WERI-Rb-1 (cell line): ENCODE measurements around the gene BAAT.

ENCODE experiments used
- DNase-seq: peaks from one replicate; pipeline ENCODE4 v3.0.0-alpha.2; 2020
- H3K27ac ChIP-seq: fragments of 250-450 bp; sonication (Bioruptor Pico); 2 replicates; pipeline ENCODE4 v1.5.1; 2020; ENCODE audit warnings: mild to moderate bottlenecking, moderate library complexity
- H3K27me3 ChIP-seq: fragments of 250-450 bp; sonication (Bioruptor Pico); 2 replicates; pipeline ENCODE4 v1.5.1; 2021; ENCODE audit warnings: mild to moderate bottlenecking, low read depth, moderate library complexity; ENCODE audit not compliant: insufficient read depth, severe bottlenecking
- H3K36me3 ChIP-seq: fragments of 250-450 bp; sonication (Bioruptor Pico); 2 replicates; pipeline ENCODE4 v1.5.1; 2020; ENCODE audit warnings: mild to moderate bottlenecking, moderate library complexity
- H3K4me3 ChIP-seq: 2 replicates; pipeline ENCODE4 v1.5.1; 2011; ENCODE audit warnings: low read depth, mild to moderate bottlenecking, control low read depth, low read length
- H3K9me3 ChIP-seq: fragments of 250-450 bp; sonication (Bioruptor Pico); 2 replicates; pipeline ENCODE4 v1.5.1; 2021; ENCODE audit warnings: mild to moderate bottlenecking, moderate library complexity; ENCODE audit not compliant: severe bottlenecking
- TF ChIP-seq, protein P1 (sequence below): IDR thresholded peaks from 2 replicates; pipeline ENCODE4 v1.5.1; 2011; ENCODE audit warnings: low read depth, mild to moderate bottlenecking, control low read depth, inconsistent platforms, low read length

Gene BAAT

DNA sequence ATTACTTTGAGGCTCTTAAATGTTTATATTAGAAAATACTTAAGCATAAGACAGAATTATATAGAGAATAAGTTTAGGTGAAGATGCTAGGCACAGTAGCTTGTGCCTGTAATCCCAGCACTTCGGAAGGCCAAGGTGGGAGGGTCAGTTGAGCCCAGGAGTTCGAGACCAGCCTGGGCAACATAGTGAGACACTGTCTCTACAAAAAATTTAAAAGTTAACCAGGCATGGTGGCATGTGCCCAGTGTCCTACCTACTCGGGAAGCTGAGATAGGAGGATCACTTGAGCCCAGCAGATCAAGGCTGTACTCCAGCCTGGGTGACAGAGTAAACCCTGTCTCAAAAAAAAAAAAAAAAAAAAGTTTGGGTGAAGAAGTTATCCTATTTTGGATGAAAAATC lies 61.7 kb downstream of the BAAT start:
- H3K9me3 ChIP-seq: no peaks in the 10 kb centered on the region
- H3K27ac ChIP-seq: no peak overlapping the region
- no peaks in the 10 kb centered on the region for H3K36me3 ChIP-seq
- DNase-seq: no peak
- no peak overlapping the region for H3K4me3 ChIP-seq
- TF ChIP-seq, protein P1, sequence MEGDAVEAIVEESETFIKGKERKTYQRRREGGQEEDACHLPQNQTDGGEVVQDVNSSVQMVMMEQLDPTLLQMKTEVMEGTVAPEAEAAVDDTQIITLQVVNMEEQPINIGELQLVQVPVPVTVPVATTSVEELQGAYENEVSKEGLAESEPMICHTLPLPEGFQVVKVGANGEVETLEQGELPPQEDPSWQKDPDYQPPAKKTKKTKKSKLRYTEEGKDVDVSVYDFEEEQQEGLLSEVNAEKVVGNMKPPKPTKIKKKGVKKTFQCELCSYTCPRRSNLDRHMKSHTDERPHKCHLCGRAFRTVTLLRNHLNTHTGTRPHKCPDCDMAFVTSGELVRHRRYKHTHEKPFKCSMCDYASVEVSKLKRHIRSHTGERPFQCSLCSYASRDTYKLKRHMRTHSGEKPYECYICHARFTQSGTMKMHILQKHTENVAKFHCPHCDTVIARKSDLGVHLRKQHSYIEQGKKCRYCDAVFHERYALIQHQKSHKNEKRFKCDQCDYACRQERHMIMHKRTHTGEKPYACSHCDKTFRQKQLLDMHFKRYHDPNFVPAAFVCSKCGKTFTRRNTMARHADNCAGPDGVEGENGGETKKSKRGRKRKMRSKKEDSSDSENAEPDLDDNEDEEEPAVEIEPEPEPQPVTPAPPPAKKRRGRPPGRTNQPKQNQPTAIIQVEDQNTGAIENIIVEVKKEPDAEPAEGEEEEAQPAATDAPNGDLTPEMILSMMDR: no peak
- H3K27me3 ChIP-seq: no peaks in the 10 kb centered on the region

DNA sequence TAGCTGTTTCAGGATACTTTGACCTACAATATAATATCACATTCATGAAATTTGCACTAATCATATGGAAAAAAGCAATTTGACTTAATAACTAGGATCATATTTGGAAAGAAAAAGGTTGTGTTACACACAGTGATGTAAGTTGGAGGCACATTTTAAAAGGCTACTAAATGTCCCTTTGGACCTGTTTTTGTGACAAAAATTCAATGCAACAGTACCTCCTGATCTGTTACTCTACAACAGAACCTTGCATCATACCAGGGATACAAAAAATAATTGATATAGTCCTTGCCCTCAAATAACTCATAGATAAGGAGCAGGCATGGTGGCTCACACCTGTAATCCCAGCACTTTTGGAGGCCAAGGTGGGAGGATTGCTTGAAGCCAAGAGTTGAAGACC lies 67.1 kb downstream of the BAAT start:
- TF ChIP-seq, protein P1: no peak
- no peaks in the 10 kb centered on the region for H3K36me3 ChIP-seq
- no peak for DNase-seq
- no peaks in the 10 kb centered on the region for H3K27me3 ChIP-seq
- no peak overlapping the region for H3K4me3 ChIP-seq
- H3K27ac ChIP-seq: no peak overlapping the region
- H3K9me3 ChIP-seq: no peaks in the 10 kb centered on the region

DNA sequence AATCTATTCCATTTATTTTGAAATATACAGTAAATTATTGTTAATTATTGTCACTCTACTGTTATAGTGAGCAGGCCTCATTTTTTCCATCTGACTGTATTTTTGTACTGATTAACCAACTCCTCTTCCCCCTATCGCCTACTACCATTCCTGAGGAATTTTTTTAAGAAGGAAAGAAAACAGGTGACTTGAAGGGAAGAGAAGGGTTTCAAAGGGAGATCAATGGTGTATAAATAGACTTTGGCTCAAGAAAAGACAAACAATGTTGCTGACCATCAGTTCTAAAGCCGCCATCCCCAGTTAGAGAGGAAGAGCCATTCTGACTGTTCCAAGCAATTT lies 69.7 kb downstream of the BAAT start:
- TF ChIP-seq, protein P1: no peak
- Histone ChIP-seq H3K9me3 (no peaks in the 10 kb centered on the region), H3K27me3 (no peaks in the 10 kb centered on the region), H3K4me3 (no peak overlapping the region), H3K36me3 (no peaks in the 10 kb centered on the region), H3K27ac (no peak overlapping the region)
- DNase-seq: no peak

DNA sequence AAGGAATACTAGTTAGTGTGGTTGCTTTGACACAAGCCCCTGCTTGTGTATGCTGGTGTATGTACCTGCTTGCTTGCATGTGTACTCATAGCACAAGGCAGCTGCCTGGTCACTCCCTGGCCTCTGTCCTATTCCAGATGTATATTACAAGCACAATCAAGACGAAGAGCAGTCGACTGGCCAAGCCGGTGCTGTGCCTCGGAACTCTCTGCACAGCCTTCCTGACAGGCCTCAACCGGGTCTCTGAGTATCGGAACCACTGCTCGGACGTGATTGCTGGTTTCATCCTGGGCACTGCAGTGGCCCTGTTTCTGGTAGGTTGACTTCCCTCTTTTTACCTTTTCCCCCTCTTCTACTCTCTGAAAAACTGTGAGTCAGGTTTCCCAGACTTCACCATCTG lies 72.1 kb downstream of the BAAT start:
- Histone ChIP-seq H3K9me3 (no peaks in the 10 kb centered on the region), H3K27ac (no peak overlapping the region), H3K27me3 (no peaks in the 10 kb centered on the region), H3K36me3 (no peaks in the 10 kb centered on the region), H3K4me3 (no peak overlapping the region)
- DNase-seq: no peak
- TF ChIP-seq, protein P1: no peak

DNA sequence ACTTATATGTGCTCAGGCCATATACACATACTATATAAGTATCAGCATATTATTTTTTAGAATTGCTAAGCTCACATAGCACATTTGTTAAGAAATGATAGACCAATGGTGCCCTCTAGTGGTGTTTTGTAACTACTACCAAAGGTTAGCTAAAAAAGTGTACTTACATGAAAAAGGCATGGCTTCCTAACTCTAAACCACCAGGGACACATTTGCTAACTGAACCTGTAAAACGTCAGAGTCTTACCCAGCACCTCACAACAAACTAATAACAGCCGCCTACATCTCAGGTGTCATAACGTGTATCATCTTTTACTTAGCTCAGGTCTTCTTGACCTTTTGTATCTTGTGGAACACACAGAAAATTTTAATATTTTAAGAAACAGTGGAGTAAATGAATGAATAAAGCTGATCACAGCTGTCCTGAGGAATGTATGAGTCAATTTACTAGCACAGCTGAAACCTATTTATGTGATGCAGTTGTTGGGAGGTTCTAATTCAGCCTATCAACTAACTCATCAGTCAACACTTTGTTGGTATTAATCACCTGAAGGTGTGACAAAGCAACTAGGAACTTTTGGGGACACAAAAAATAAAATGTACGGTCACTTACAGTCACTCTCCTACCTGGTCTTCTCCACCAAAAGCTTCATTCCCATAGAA lies 72.9 kb downstream of the BAAT start:
- Histone ChIP-seq H3K9me3 (no peaks in the 10 kb centered on the region), H3K27me3 (no peaks in the 10 kb centered on the region), H3K4me3 (no peak overlapping the region), H3K36me3 (no peaks in the 10 kb centered on the region), H3K27ac (no peak overlapping the region)
- peak; percentile 31 for DNase-seq
- TF ChIP-seq, protein P1: peak; percentile 46; the same call in 1 of the 2 replicates

DNA sequence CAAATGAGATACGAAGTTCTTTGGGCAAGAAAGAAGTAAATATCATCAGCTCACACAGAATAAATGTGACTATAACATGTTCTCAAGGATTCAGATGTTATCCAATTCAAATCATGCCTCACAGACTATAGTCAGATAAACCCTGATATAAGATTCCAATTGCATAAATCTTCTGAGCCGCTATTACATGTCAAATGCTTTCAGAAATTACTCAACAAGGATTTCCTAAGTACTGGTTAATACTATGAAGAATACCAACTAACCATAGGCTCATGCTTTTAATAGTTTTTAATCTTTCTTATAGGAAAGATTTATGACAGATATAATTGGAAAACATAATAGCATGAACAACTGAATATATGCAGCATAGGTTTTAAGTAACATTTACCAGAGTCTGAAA lies 73.6 kb downstream of the BAAT start:
- Histone ChIP-seq H3K27me3 (no peaks in the 10 kb centered on the region), H3K27ac (no peak overlapping the region), H3K4me3 (no peak overlapping the region), H3K36me3 (no peaks in the 10 kb centered on the region), H3K9me3 (no peaks in the 10 kb centered on the region)
- TF ChIP-seq, protein P1: no peak
- DNase-seq: no peak
